ENCODE results near the gene CELA1. TPM values are rescaled to one million over a fixed set of nuclear protein-coding genes. Genes with fewer than 3 reads are reported as not detected.
A peak's percentile ranks its signal among the peaks of the same experiment; 100 is the strongest.

Gene CELA1
- total RNA-seq, 1 experiment from 2014 or later, result not detected

- DNase-seq (ENCODE audit: low read depth), result no peak
These were observed 28.4 kb upstream of the CELA1 start for GRCh38 chr12:51374856-51375255.

DNA sequence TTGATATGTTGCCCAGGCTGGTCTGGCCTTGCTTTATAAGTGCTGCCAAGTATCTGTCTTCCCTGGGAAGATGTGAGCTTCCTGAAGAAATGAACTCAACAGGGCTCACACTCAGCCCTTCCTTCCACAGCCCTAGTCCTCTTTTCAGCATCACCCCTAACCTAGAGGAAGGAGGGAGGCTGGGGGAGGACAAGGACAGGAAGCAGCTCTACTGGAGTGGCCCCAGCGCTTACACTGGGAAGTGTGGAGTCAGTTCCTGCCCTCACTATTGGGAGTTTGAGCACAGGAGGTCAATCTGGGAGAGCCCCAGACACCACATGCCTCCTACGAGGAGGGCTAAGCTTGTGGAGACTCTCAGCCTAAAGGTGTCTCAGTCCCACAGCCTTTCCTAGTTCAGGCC, 27.9 kb upstream of the CELA1 start:
- no peak for DNase-seq (ENCODE audit: low read depth)

GRCh38 chr12:51373187-51373586, 26.7 kb upstream of the CELA1 start:
- no peak for DNase-seq (ENCODE audit: low read depth)

- DNase-seq (ENCODE audit: low read depth), result no peak
These were observed 25.5 kb upstream of the CELA1 start for GRCh38 chr12:51372021-51372420.

- DNase-seq (ENCODE audit: low read depth), result peak; percentile 99
These were observed 24.9 kb upstream of the CELA1 start for GRCh38 chr12:51371295-51371953.

GRCh38 chr12:51370667-51371066, 24.2 kb upstream of the CELA1 start:
- DNase-seq (ENCODE audit: low read depth), result no peak

GRCh38 chr12:51369581-51369980, 23.1 kb upstream of the CELA1 start:
- no peak for DNase-seq (ENCODE audit: low read depth)

GRCh38 chr12:51368640-51369517, 22.4 kb upstream of the CELA1 start:
- peak; percentile 36 for DNase-seq (ENCODE audit: low read depth)

- DNase-seq (ENCODE audit: low read depth), result no peak
These were observed 18.8 kb upstream of the CELA1 start for GRCh38 chr12:51365276-51365675.

DNA sequence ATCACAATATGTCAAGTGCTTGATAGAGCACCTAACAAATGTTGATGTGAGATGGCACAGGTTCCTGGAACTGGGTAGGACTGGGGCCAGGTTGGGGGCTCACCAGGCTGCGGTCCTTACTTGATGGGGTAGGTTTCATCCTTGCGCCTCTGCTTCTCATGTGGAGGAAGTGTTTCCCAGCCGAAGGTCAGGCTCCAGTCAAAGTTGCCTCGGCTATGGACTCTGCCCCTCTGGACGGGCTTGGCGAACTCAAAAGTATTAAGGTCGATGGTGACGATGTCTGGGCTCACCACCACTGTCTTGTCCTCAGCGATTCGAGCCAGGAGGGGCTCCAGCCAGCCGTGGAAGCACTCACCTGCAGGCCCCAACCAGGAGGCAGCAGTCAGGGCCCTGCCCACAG, 17.5 kb upstream of the CELA1 start:
- no peak for DNase-seq (ENCODE audit: low read depth)

GRCh38 chr12:51362747-51363342, 16.4 kb upstream of the CELA1 start:
- peak; percentile 36 for DNase-seq (ENCODE audit: low read depth)

- no peak for DNase-seq (ENCODE audit: low read depth)
These were observed 15.8 kb upstream of the CELA1 start for GRCh38 chr12:51362307-51362706.

DNA sequence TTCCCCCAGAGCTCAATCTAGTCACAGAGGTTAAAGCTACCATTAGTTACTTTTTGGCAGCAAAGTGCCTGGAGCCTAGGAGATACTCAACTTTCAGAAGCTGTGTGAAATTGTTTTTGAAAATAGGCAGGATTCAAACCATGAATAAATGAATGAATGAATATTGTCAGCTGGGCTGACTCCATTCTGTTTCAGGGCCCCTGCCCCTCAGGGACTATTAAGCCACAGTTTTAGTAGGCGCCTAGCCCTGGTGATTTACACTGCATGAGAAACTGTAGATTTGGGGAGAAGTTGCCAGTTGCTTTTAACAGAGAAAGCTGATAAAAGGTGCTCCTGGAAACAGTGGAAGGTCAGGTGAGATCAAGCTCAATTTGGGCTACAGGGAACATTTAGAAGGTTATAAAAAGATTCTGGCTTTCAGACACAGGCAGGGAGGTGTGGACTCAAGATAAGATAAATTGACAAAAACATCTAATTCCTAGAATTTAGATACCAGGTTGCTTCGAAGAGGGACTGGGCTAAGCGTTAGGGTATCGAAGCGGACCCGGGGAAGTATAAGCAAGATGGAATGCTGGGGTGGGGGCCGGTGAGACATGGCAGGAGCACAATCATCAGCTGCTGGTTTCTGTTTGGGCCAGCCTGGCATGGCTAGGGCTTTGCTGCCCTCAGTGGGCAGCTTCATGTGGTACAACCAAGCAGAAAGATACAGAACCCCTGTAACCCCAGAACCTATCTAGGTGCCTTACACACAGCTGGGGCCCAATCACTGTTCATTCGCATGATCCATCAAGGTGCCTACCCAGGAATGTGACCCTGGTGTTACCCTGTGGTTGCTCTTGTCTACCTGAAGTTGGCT, 14.9 kb upstream of the CELA1 start:
- no peak for DNase-seq (ENCODE audit: low read depth)

DNA sequence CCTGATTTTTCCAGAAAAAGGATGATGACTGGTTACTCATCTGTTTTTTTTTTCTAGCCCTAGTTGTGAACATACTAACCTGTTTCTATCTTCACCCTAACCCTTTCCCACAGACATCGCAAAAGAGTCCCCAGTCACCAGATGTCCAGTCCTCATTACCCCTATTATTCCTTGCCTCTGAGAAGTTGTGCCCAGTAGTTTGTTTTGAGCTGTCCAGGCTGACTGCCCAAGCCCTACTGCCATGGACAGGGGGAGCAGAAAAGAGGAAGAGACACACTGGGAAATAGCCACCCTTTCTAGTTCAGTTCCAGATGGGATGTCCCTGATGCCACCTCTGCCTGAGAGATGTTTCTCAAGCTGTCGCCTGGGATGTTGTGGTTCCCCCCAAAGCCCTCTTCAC, 13.8 kb upstream of the CELA1 start:
- no peak for DNase-seq (ENCODE audit: low read depth)

DNA sequence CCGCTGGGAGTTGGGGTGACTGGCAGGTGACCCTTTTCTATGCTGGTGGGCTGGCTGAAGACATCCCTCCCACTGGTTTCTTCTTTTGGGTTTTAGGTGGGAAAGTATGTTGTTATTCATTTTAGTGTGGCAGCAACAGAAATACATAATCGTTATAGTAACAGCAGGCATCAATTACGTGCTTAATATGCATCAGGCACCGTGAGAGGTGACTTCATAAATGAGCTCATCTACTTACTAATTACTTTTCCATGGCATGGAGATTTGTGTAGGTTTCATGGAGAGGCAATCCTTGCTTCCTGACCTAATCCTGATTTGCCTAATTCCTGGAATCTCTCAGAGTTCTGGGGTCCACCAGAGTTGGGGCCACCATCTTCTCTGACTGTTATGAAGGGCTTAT, 13.4 kb upstream of the CELA1 start:
- no peak for DNase-seq (ENCODE audit: low read depth)

DNA sequence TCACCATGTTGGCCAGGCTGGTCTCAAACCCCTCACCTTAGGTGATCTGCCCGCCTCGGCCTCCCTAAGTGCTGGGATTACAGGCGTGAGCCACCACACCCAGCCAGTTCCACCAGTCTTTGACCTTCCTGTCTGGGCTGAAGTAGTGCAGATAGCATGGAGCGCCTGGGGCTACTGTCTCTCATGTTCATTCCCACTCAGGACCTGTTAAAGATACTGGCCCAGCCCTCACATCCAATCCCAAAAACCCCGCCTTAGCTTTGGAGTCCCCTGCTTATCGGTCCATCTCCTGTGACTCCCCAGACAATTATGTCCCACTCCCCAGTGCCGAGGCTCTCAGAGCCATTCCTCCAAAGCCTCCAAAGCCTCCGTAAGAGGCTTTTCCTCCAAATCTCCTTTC, 12.0 kb upstream of the CELA1 start:
- no peak for DNase-seq (ENCODE audit: low read depth)

DNA sequence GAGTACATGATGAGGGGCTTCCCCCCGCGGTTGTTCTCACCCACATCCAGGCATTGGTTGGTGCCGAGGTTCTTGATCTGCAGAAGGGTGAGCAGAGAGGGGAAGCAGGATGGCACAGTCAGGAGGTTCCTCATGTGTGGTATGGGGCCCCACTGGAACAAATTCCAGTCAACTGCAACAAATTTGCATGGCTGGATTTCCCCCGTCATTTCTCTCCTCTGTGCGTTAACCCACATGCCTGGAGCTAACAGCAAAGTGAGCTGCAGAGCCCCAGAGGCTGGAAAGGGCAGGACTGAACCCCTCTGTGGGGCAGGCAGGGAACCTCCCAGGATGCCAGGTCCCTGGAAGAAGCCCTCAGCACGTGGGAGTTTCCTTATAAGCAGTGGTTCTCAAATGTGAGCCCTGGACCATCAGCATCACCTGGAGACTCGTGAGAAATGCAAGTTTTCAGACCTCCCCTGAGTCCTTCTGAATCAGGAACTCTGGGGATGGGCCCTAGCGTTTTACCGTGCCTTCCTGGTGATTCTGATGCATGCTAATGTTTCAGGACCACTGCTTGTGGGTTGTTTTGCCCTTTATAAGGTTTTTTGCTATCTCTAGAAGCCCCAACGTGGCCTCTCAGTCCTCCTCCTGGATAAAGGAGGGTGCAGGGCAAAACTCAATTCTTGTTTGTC, 11.0 kb upstream of the CELA1 start:
- DNase-seq (ENCODE audit: low read depth), result no peak

DNA sequence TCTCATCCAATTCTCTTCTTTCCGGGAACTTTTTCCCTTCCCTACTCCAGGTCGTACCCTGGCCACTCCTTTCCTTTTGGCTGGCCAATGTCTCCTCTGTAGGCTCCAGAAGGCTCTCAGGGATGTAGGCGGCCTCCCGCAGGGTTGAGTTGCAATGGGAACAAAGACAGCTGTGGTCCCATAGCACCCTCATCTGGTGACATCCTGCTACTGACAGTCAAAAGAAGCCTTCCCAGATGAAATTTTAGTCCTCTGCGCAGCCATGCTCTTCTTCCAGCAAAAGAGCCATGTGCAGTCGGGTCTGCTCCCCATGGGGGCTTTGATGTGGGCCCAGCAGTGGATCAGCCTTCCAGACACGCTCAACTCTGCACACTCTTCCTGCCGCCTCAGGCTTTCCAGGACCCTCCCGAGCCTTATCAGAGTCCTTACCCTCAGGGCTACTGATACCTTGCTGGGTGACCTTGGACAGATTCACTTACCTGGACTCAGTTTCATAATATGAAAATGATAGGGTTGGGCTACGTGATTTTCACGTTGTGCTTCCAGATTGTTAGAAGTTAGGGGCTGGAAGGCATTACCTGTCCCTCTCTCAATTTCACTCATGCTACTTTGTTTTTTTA, 5.5 kb upstream of the CELA1 start:
- DNase-seq (ENCODE audit: low read depth), result peak; percentile 47

DNA sequence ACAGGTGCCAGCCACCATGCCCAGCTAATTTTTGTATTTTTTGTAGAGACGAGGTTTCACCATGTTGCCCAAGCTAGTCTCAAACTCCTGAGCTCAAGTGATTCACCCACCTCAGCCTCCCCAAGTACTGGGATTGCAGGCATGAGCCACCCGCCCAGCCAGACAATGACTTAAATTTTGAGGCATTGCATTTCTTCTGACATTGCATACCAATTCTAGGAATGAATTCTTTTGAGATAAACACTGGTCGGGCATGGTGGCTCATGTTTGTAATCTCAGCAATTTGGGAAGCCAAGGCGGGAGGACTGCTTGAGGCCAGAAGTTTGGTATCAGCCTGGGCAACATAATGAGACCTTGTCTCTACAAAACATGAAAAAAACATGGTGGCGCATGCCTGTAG, 2.5 kb upstream of the CELA1 start:
- no peak for DNase-seq (ENCODE audit: low read depth)

DNA sequence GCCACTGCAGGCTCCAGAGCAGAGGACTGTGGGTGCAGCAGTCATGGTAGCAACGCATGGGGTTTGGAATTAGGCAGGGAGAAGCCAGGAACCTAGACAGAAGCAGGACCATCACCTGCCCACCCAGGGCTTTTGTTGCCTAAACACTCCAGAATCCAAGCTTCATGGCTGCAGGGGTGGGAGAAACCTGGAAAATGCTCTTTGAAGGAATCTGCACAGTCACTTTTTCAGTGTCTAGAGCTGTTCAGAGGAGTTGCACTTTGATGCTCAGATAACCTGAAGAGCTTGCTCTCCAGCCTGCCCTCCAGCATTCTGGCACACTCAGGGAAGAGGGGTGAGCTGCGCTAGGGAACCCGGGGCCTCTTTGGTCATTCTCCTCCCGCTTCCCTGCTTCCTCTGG, 1.6 kb upstream of the CELA1 start:
- DNase-seq (ENCODE audit: low read depth), result no peak

GRCh38 chr12:51345681-51346080, 798 bp downstream of the CELA1 start:
- no peak for DNase-seq (ENCODE audit: low read depth)
